Measurements from ENCODE around the gene PCED1B. TPM values are rescaled to one million over a fixed set of nuclear protein-coding genes. Genes with fewer than 3 reads are reported as not detected.
"Not testable (repeated sequence)": the region's sequence is repeated elsewhere in the genome, so short reads cannot be mapped to it uniquely, and the experiment has no call there.

The PCED1B gene
- total RNA-seq, 2 donors from 2014 or later = 1.1 to 1.9 TPM

DNA sequence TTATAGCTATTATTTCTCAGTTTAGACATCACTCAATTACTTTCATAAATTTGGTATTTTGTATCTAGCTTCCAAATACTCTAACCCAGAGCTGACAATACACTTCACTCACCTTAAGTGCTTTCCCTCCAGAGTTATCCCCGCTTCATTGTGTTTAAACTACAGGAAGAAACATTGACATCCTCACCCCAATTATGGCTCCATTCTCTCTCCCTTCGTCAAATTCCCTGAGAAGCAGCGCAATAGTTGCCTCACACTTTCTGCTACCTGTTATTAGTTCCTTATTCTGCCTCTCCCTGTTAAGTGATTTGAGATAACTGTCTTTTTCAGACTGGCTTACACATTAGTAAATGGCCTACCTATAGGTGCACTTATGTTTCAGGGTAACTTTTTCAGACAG, 69.7 kb downstream of the PCED1B start:
- ATAC-seq (no peak), DNase-seq (no peak)
- intact Hi-C loops (cut with DNase I) = no loop called here

DNA sequence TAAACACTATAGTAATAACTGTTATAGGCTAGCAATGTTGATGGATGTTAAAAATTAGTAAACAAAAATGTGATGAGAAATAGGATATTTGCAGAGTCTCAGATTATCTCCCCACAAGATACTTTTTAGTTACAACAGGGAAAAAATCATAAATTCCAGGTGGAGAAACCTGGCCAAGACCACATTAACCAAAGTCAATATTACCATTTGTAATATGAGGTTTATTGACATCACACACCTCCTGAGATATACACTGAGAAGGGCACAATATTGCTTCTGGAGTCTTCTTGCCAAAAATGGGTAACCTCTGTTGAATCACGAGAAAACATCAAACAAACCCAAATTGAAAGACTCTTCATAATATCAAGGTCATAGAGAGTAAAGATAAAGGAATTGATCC, 72.7 kb downstream of the PCED1B start:
- DNase-seq = no peak
- no peak for ATAC-seq

DNA sequence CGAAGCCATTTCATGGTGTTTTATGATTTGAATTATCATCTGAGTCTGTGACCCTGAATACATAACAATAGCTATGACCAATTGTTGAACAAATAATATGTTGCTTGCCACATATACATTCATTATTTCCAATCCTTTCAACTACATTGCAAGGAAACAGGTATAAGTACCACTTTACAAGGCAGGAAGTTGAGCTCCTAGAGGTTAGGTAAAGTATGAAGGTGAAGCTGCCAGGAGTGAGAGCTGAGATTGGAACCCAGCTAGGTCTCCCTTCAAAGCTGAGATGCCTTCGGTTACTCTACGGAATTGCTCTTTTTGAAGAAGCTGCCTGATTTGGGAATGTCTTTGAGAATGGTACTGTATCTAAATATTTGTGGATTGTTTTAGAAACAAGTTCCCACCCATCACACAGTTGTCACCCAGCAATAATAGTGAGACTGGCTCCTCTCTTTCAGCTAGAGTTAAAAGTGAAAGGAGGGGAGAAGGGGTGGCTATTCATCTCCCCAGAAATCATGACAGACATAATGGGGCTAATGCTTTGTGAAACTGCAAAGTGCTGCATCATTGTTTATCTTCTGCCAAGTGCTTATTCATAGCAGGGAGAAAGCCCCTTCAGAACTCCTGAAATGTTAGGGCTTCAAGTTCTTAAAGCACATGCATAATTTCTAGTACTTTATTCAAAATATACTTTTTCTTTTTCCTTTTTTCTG, 76.2 kb downstream of the PCED1B start:
- no peak for DNase-seq
- intact Hi-C loops (cut with DNase I) = no loop called here
- ATAC-seq = peak; percentile 41 to 81

More for the DNA sequence above, 72.7 kb downstream of the PCED1B start:
- intact Hi-C loops (cut with DNase I) = no loop called here

DNA sequence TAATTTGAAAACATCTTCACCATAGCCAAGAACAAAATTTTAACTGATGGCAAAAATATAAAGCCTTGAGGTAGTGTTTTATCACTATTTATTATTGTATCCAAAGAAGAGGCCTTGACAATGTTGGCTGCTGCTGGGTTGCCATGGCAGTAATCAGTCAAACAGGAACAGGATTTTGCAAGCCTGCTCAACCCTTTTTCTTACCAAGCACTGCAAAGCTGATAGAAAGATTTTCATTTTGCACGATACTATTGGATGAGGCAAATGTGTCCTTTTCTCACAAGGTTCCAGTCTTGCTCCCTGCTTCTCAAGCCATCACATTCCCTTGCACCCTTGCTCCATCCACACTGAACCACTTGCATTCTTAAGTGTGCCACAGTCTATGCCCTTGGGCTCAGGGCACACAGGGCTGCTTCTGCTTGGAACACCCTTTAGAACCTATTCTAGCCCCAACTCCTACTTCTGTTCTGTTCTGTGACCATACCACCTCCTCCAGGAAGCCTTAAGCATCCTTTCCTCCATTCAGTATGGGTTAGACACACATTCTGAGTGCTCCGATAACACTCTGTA, 76.8 kb downstream of the PCED1B start:
- DNase-seq = peak; percentile 56

DNA sequence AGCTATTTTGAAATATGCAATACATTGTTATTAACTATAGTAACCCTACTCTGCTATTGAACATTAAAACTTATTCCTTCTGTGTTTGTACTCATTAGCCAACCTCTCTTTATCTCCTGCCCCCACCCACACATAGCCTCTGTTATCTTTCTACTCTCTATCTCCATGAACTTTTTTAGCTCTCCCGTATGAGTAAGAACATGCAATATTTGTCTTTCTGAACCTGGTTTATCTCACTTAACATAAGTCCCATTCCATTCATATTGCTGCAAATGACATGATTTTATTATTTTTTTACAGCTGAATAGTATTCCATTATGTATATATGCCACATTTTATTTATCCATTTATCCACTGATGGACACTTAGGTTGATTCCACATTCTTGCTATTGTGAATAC, 79.4 kb downstream of the PCED1B start:
- no peak for DNase-seq
- no peak for ATAC-seq
- intact Hi-C loops (cut with DNase I) = no loop called here

More for the DNA sequence above, 76.8 kb downstream of the PCED1B start:
- intact Hi-C loops (cut with DNase I) = no loop called here
- ATAC-seq = peak; percentile 72 to 94

DNA sequence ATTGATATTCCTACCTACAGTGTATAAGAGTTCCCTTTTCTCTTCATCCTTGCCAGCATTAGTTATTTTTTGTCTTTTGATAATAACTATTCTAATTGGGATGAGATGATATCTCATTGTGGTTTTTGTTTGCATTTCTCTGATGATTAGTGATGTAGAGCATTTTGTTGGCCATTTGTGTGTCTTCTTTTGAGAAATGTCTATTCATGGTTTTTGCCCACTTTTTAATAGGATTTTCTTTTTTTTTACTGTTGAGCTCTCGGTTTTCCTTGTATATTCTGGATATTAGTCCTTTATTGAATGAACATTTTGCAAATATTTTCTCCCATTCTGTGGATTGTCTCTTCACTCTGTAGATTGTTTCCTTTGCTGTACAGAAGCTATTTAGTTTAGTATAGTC, 79.9 kb downstream of the PCED1B start:
- intact Hi-C loops (cut with DNase I) = no loop called here
- DNase-seq = no peak
- ATAC-seq = no peak

DNA sequence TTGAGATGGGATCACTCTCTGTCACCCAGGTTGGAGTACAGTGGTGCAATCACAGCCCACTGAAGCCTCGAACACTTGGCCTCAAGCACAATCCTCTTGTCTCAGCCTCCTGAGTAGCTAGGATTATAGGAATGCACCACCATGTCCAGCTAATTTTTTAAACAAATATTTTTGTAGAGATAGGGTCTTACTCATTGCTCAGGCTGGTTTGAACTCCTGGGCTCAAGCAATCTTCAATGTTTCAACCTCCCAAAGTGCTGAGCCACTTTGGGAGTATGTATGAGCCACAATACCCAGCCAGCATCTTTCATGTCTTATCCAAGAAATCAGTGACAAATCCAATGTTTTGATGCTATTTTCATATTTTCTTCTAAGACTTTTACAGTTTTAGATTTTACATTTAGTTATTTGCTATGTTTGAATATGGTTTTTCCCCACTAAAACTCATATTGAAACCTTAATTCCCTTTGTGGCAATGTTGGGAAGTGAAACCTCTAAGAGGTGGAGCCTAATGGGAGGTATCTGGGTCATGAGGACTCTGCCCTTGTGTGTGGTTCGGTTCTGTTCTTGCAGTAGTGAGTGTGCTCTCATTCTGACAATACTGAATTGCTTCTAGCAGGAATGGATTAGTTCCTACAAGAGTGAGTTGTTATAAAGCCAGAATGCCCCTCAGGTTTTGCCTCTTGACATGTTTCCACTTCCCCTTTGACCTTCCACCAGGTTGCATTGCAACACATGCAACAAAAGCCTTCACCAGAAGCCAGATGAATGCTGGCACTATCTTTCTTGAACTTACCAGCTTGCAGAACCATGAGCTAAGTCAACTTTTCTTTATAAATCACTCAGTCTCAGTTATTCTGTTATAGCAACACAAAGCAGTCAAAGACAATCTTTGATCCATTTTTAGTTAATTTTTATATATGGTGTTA, 81.2 kb downstream of the PCED1B start:
- intact Hi-C loops (cut with DNase I) = no loop called here
- ATAC-seq (no peak), DNase-seq (no peak)

DNA sequence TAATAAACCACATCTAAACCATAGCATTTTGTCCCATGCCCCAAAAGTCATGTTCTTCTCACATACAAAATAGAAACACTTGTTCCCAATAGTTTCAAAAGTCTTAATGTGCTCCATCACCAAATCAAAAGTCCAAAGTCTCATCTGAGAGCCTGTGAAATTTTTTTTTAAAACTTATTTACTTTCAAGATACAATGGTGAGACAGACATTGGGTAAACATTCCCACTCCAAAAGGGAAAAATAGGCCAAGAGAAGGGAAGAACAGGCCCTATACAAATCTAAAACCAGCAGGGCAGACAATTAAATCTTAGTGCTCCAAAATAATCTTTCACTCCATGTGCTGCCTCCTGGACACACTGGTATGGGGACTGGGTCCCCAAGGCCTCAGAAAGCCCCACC, 84.7 kb downstream of the PCED1B start:
- ATAC-seq (no peak), DNase-seq (no peak)
- intact Hi-C loops (cut with DNase I) = no loop called here

DNA sequence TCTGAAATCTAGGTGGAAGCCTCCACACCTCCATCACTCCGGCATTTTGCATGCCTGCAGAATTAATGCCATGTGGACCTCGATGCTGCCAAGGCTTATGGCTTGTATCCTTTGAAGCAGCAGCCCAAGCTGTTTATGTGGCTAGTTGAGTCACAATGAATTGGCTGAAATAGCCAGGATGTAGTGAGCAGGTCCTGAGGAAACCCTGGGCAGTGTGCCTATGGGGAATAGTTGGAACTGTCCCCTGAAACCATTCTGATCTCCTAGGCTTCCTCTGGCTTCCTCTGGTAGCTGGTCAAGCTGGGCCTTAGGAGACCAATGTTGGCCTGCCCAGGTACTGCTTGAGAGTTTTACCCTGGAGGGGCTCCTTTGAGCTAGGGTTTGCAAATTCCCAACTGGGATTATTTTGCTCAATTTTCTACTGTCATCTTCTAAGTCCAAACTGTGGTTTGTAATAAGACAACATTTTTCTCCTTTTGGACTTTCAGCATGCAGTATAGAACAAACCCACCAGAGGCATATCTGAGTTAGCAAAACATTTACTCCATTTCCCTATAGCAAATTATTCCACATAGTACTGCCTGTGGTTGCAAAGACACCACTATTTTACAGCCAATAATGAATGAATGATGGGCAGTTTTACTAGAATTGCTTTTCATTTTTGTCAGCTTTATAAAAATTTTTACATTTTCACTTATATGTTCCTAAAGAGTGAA, 85.5 kb downstream of the PCED1B start:
- ATAC-seq (no peak), DNase-seq (no peak)
- intact Hi-C loops (cut with DNase I) = no loop called here

DNA sequence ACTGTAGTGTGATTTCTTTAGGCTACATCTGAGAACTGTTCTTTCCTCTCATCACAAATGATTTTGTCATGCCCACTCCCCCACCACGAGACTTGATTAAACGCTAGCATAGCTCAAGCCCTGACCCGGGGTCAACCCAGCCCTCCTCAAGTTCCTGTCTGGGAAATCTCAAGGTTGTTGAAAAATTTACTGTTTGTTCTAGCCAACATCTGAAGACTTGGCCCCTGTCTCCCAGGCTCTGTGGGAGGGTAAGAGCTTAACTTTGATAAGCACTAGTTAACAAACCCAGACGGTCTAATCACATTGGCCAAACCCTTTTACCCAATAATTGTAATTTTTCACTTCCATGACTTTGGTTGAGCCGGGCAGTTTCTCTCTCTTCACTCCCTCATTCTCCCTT, 86.5 kb downstream of the PCED1B start:
- intact Hi-C loops (cut with DNase I) = no loop called here
- ATAC-seq = peak; percentile 19 to 82
- DNase-seq = peak; percentile 40

DNA sequence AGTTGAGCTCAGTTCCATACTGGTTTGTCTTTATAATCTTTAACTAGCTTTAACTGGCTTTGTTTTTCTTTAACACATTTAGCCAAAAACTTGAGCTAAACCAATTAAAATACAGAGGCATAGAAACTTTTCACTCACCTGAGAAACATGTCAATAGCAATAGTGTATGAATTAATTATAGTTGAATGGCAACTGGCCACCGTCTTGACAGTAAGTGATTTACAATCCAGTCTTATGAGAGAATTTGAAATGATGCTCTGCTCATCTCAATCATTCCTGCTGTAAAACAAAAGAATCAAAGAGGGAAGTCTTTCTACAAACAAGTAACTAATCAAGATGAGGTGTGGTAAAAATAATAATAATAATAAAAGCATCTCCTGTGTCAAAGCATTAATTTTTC, 86.9 kb downstream of the PCED1B start:
- DNase-seq = no peak
- intact Hi-C loops (cut with DNase I) = no loop called here
- ATAC-seq = no peak

DNA sequence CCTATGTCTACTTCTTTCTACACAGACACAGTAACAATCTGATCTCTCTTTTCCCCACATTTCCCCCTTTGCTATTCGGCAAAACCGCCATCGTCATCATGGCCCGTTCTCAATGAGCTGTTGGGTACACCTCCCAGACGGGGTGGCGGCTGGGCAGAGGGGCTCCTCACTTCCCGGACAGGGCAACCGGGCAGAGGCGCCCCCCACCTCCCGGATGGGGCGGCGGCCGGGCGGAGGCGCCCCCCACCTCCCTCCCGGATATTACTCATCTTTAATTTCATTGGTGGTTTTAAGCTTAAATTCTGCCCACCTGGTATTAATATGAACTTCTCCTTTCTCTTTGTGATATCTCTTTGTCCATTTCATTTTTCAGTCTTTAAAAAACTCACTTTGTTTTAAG, 90.9 kb downstream of the PCED1B start:
- ATAC-seq; intact Hi-C loops (cut with DNase I); DNase-seq: not testable (repeated sequence)

DNA sequence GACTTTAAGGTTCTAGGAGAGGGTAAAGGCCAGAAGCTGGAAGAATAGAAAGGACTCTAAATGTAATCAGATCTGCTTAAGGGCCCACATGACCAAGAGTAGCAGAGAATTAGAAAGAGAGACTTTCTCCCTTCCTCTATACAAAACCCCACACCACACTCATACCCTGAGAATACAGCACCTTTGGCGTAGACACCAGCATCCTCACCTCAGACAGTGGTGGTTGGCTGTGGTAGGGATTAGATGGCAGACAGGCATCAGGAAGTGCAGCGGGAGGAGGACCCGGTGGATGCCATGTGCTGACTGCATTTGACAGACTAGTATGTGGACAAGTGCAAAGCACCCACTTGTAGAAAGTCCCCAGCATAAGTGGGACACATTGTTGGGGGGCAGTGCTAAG, 98.6 kb downstream of the PCED1B start:
- ATAC-seq (no peak), DNase-seq (no peak)
- intact Hi-C loops (cut with DNase I) = no loop called here

DNA sequence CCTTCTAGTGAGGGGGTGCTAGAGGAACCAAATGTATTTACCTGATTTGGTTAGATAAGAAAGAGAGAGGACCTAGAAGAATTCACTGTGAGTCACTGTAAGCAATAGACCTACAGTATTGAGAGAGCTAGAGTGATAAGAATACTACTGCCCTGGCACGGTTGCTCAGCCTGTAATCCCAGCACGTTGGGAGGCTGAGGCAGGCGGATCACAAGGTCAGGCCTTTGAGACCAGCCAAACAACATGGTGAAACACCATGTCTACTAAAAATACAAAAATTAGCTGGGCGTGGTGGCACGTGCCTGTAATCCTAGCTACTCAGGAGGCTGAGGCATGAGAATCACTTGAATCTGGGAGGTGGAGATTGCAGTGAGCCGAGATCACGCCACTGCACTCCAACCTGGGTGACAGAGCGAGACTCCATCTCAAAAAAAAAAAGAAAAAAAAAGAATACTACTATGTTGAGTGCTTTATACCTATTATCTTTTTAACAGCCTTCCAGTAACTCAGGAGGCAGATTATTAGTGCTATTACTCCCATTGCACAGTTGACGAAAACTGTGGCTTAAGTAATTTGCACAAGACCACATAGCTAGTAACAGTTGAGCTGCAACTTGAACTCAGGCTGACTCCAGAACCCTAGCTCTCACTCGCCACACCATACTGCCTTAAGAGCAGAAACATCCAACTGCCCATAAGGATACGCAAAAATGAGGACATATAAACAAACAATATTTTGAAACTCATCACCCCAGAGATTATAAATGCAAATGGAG, 102.9 kb downstream of the PCED1B start:
- ATAC-seq; DNase-seq; intact Hi-C loops (cut with DNase I): not testable (repeated sequence)

DNA sequence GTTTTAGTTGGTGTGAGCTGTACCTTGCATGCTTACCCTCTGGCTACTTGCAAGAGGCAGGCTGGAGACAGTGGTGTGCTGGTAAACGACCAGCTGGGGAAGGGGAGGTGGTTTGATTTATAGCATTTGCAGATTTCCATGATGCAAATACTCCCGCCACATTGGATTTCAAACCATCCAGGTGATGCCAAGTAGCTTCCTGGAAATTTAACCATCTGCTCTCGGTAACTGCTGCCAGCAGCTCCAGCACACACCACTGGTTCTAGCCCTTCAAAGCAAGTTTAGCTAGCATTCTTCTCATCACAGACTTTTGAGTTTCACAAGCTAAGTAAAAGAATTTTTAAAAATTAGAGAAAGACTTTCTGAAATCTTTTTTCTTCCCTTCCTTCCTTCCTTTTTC, 104.8 kb downstream of the PCED1B start:
- intact Hi-C loops (cut with DNase I) = no loop called here
- no peak for ATAC-seq

DNA sequence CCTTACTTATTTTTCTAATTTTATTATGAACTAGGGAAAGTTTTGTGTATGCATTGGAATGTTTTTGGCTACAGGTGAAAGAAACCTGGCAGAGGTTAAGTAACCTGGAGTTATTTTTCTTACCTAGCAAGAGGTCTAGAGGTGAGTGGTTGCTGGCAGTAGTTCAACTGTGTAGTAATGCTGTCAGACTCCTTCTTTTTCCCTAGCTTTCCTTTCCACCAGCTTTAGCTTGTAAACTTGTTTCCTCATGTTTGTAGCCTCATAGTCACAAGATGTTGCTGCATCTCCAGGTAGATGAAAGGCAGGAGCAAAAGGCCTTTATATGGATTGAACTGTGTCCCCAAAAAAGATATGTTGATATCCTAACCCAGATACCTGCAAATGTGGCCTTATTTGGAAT, 105.4 kb downstream of the PCED1B start:
- intact Hi-C loops (cut with DNase I) = no loop called here
- DNase-seq (no peak), ATAC-seq (peak in 1 of 2 donors; percentile 32)

More for the DNA sequence above, 104.8 kb downstream of the PCED1B start:
- DNase-seq = no peak

DNA sequence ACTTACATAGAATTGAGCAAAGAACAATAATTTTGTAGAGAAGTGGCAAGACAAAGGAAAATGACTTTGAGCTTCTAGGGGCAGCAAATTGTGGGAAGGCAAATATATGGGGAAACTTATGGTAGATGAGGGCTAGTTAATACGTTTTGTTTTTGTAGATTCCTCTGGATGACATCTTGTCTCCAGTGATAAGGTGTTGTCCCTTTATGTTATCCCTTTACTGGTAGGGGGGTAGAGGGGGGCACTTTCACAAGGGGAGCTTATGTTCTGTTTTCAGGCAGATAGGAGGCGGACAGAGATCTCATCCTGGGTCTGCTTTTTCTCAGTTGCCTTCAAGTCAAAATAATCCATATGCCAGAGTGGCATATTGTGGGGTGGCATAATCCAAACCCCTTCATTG, 106.8 kb downstream of the PCED1B start:
- intact Hi-C loops (cut with DNase I) = no loop called here
- ATAC-seq (no peak), DNase-seq (no peak)

DNA sequence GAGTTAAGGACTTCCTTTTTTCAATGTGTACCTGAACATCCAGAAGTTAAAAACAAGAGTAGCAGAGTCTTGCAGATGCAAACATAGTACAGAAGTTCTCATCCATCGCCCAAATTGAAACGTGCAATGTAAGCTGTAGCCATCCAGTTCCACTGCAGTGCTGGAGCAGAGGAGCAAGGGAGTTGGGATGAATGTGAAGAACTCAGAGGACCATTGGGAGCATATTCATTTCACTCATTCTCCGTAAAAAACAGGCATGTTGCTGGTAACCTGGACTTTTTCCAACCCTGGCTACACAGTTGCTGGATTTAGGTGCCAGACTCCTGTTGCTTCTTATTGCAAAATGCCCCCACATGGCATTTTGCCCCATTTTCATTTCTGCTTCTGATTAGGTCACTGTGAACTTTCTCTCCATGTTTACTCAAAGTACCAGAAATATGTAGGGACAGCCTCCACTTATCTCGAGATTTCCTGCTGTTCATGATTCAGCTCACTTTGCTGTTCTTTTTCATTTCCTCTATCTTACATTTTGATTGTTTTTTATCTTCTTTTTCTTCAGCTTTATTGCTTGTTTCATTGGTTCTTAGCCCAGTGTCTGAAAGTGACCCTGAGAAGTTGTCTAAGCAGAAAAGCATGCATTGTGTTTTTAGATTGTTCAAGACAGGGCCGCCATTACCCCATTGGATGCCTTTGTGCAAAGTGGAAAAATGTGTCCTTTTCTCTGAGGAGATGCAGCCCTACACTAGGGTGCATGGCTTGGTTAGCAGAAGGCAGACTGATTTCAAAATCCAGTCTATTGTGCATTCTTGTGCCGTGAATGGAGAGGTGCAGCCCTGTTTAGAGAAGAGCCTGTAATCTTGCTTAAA, 109.4 kb downstream of the PCED1B start:
- intact Hi-C loops (cut with DNase I) = no loop called here
- ATAC-seq (peak in 1 of 2 donors; percentile 41), DNase-seq (no peak)
